ENCODE data around the gene FCHO2. TPM values are rescaled to one million over a fixed set of nuclear protein-coding genes. Genes with fewer than 3 reads are reported as not detected.

Gene FCHO2
- total and polyA plus RNA-seq, 2 of the 4 experiments (the other 2 are of a cell fraction) = 6.1 to 23.5 TPM

DNA sequence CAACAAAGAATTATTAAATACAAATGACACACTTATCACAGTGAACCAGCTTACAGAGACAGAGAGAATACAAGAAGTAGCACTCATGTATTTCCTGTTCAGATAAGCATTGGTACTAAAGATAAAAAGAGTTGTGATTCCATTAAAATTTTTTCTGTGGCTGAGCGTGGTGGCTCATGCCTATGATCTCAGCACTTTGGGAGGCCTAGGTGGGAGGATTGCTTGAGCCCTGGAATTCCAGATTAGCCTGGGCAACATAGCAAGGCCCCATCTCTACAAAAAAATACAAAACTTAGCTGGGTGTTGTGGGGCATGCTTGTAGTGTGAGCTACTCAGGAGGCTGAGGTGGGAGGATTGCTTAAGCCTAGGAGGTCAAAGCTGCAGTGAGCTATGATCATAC is 32.9 kb downstream of the FCHO2 start:
- H3K27me3 ChIP-seq (ENCODE audit: control insufficient read depth, insufficient read depth, low read length) = no peaks in the 10 kb centered on the region
- H2AK5ac ChIP-seq (ENCODE audit: low read depth, low read length) = no peak overlapping the region
- H3K14ac ChIP-seq (replicated peaks; ENCODE audit: low read depth, low read length) = no peak overlapping the region
- H3K4me3 ChIP-seq (ENCODE audit: insufficient read depth, low read depth, low read length) = no peak overlapping the region
- no peak for TF ChIP-seq CEBPB (IDR thresholded peaks at IDR 0.05; ENCODE audit: low read depth, low read length)
- TF ChIP-seq, protein P1, sequence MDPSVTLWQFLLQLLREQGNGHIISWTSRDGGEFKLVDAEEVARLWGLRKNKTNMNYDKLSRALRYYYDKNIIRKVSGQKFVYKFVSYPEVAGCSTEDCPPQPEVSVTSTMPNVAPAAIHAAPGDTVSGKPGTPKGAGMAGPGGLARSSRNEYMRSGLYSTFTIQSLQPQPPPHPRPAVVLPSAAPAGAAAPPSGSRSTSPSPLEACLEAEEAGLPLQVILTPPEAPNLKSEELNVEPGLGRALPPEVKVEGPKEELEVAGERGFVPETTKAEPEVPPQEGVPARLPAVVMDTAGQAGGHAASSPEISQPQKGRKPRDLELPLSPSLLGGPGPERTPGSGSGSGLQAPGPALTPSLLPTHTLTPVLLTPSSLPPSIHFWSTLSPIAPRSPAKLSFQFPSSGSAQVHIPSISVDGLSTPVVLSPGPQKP (IDR thresholded peaks at IDR 0.05; ENCODE audit: borderline replicate concordance, low read depth, low read length) = no peak
- TF ChIP-seq RAD21 (IDR thresholded peaks at IDR 0.05; ENCODE audit: low read length) = no peak
- TF ChIP-seq MAZ (IDR thresholded peaks at IDR 0.05; ENCODE audit: borderline replicate concordance, low read depth, low read length) = no peak
- TF ChIP-seq, protein P2, sequence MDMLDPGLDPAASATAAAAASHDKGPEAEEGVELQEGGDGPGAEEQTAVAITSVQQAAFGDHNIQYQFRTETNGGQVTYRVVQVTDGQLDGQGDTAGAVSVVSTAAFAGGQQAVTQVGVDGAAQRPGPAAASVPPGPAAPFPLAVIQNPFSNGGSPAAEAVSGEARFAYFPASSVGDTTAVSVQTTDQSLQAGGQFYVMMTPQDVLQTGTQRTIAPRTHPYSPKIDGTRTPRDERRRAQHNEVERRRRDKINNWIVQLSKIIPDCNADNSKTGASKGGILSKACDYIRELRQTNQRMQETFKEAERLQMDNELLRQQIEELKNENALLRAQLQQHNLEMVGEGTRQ (IDR thresholded peaks at IDR 0.05; ENCODE audit: low read depth, low read length) = no peak
- no peak overlapping the region for H4K5ac ChIP-seq (ENCODE audit: low read depth, low read length)
- no peak overlapping the region for H3K9ac ChIP-seq (ENCODE audit: low read depth, low read length)
- H2BK5ac ChIP-seq (ENCODE audit: low read depth, low read length, poor library complexity, severe bottlenecking) = no peak overlapping the region
- ATAC-seq (ENCODE audit: low read depth) (no peak), DNase-seq (peak; percentile 10)
- WGBS, 2 experiments (ENCODE audit: extremely low coverage in 2 of 2, insufficient read length in 1 of 2) = no CpG with 5 or more reads among the region's 1 CpG
- no peak overlapping the region for H3K27ac ChIP-seq (ENCODE audit: insufficient read depth, low read length)
- H3K36me3 ChIP-seq (ENCODE audit: control insufficient read depth, insufficient read depth, low read length) = peaks cover 4% of the 10 kb centered on the region; the same call in 1 of the 2 replicates
- no peak overlapping the region for H3K23ac ChIP-seq (ENCODE audit: low read depth, low read length)
- no peak overlapping the region for H3K4me2 ChIP-seq (ENCODE audit: low read depth, low read length)
- no peak overlapping the region for H4K8ac ChIP-seq (ENCODE audit: low read depth in 2 of 2, low read length in 2 of 2)
- H3K18ac ChIP-seq (ENCODE audit: low read depth, low read length) = no peak overlapping the region
- no peak overlapping the region for H3K4ac ChIP-seq (ENCODE audit: low read depth, low read length)
- no peaks in the 10 kb centered on the region; the same call in 1 of the 2 replicates for H4K20me1 ChIP-seq (ENCODE audit: insufficient read depth, low read length)
- H3K9me1 ChIP-seq (ENCODE audit: insufficient read depth, low read length) = no peaks in the 10 kb centered on the region
- no peak overlapping the region for H3K56ac ChIP-seq (ENCODE audit: extremely low read depth, insufficient read depth, low read length)
- intact Hi-C loops (cut with micrococcal nuclease) (no loop called here), dilution Hi-C loops (cut with HindIII; ENCODE audit: low sequenced_read_pairs, unreplicated experiment) (no loop called here), in situ Hi-C loops (cut with MboI; ENCODE audit: low sequenced_read_pairs) (no loop called here)
- H2AFZ ChIP-seq (replicated peaks; ENCODE audit: low read length, poor library complexity) = no peak overlapping the region
- no peak overlapping the region for H4K91ac ChIP-seq (ENCODE audit: insufficient read depth, low read depth, low read length)
- no peak overlapping the region for H2BK15ac ChIP-seq (ENCODE audit: low read depth, low read length)
- H3K79me1 ChIP-seq (ENCODE audit: low read depth in 1 of 2, low read length in 2 of 2) = peaks cover 3 to 22% of the 10 kb centered on the region in 2 experiments; a peak in 3 of 4 replicates
- no peaks in the 10 kb centered on the region for H3K9me3 ChIP-seq (ENCODE audit: control insufficient read depth, insufficient read depth, low read length)
- no TSS peak for BruUV-seq (replicated peaks)
- no peak overlapping the region for H2BK20ac ChIP-seq (ENCODE audit: low read depth, low read length)
- H2BK120ac ChIP-seq (ENCODE audit: low read depth, low read length) = no peak overlapping the region
- ChIA-PET POLR2A (ENCODE audit: unreplicated experiment) (no interaction called here), CTCF (no interaction called here)
- H2AK9ac ChIP-seq (replicated peaks; ENCODE audit: low read depth, low read length, poor library complexity) = no peak overlapping the region
- H3K4me1 ChIP-seq (ENCODE audit: control insufficient read depth, insufficient read depth, low read length) = no peaks in the 10 kb centered on the region

Measured in IMR-90 (cell line).